ENCODE measurements around the gene DCST2.

The DCST2 gene

DNA sequence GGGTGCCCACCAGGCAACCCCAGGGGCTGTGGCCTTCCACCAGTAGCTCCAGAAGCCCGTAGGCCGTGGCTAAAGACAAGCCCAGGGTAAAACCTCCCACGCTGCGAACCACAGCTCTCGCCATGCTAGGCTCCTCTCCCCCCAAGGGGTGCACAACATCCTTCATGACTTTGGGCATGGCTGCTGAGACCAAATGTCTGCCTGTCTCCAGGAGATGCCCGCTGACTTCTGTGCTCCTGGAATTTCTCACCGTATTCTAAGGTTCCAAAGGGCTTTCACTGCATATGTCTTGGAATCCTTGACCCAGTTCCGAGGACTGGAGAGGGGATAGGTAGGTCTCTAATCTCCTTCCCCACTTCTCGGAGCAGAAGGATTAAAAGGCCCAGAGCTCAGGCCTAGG is at the start of gene DCST2, which contains the start of gene DCST1:
TSS of gene DCST2 (minus strand) at position 258 of the 400 bp plus-strand sequence. CDS start at position 178, 80 bp downstream.
TSS of gene DCST1 (plus strand) at position 301 of the 400 bp plus-strand sequence. CDS start 213 bp downstream, outside the sequence.
- DNase-seq (ENCODE audit: low read depth, low spot score): no peak

DNA sequence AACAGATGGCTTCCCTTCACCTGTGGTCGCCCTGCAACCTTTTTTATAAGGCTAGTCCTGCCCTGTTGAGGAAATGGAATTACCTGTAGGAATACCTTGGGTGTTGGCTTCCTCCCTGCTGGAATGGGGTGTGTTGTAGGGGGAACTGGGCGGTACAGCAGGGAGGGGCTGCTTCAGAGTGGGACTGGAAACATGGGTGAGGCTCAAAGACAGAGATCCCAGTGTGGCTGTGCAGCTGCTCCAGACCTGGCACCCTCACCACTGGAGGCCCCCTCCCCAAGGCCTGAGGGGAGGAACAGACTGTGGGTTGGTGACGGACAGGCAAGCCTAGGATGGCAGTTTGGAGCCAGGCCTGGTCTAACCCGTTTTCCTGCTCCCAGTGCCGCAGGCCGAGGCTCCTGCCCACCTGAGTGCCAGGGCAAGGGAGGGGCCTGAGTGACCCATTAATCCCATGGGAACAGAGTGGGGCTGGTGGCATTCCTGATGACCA is 49.5 kb upstream of the DCST2 start:
- no peak for DNase-seq (ENCODE audit: low read depth, low spot score)

DNA sequence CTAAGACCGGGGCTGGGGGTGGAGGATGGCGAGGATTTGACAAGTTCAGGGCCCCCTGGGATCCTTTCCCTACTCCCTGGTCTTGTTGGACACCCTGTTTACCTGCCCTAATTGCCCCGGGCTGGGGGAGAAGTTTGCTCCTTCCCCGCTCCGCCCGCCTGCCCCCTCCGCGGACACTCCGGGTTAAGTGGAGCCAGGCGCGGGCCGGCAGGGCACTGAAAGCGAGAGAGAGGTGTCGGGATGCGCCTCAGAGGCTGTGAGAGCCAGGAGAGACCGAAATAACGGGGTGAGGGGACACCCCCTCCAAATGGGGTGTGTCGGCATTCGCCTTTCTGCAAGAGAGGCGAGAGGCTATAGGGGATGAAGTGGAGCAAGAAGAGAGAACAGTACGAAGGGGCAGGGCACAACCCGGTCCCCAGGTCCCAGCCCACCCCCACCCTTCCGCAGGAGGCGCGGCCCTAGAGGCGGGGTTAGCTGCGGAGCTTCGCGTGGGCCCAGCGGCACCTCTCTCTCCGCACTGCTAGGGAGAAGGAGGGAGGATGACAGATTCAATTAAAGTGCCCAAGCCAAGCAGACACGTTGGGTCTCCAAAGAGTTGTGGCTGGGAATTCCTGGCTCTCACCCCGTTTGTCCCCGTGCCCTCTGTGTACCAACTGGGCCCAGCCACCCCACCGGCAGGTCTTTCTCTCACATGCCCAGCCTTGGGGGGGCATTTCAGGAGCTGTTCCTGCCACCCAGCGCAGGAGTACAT is 48.9 kb upstream of the DCST2 start:
- no peak for DNase-seq (ENCODE audit: low read depth, low spot score)

DNA sequence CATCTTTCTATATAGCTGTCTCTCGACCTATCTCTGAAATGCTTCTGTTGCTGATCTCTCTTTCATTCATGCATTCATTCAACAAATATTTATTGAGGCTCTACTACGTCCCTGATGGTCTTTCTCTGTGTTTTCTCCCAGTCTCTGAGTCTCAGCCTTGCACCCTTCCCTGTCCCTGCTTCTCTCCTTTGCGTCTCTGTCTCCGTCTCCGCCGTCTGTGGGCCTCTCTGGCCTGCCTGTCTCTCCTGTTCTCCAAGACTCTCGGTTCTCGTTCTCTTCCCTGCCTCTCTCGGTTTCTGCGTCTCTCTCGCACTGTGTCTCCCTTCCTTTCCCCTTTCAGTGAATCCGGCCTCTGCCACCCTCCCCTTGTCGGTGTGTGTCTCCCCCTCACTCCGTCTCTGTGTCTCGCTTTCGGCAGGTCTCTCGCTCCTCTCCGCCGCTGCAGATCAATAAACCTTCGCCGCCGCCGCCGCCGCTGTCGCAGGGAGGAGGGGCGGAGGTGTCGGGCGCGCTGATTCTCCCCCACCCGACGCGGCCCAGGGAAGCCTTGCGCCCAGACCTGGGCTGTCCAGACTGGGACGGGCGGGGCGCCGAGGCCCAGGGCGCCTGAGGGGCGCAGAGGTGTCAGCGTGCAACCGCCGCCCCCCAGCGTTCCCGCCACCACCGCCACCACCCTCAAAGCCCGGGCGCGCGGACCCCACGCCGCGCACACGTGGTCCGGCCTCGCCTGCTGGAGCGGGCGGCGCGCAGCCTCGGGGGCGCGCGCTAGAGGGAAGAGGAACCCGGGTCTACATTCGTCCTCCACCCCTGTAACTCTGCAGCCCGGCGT is 48.1 kb upstream of the DCST2 start:
- DNase-seq (ENCODE audit: low read depth, low spot score): no peak

DNA sequence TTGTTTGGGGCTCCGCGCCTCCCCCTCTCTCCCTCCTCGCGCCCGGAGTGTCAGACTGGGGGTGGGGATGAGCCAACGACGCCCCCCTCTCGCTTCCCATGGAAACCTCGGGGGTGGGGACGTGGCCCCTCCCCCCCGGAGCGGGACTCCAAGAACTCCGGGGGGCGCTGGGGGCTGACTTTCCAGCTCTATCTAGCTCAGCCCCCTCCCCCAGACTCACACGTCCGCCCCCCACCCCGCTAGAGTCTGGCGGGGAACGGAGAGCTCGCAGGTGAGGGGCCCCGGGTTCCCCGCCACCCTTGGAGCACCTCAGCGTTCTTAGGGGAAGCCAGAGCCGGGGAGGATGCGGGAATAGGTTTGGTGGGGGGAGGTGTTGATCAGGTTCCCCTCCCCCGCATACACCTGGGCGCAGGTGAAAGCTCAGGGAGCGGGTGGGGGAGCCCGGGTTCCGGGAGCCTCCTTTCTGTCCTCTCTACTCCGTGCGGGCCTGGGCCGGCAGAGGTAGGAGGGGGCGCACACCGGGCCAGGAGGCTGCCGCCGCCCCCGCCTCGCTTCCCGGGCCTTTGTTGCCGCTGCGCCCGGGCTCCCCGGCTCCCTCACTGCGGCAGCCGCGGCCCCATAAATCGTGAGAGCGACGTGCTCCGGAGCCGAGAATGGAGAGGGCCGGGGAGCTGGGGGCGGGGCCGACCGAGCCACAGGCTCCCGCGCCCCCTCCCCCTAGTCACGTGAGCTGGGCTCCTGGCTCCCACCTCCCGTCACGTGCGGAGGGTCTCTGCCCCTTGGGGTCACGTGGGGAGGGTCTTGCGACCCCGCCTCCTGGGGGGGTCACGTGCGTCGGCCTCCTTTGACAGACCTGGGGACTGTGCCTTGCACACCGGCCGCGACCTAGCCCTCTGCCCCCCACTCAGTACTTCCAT is 47.0 kb upstream of the DCST2 start:
- DNase-seq (ENCODE audit: low read depth, low spot score): no peak

DNA sequence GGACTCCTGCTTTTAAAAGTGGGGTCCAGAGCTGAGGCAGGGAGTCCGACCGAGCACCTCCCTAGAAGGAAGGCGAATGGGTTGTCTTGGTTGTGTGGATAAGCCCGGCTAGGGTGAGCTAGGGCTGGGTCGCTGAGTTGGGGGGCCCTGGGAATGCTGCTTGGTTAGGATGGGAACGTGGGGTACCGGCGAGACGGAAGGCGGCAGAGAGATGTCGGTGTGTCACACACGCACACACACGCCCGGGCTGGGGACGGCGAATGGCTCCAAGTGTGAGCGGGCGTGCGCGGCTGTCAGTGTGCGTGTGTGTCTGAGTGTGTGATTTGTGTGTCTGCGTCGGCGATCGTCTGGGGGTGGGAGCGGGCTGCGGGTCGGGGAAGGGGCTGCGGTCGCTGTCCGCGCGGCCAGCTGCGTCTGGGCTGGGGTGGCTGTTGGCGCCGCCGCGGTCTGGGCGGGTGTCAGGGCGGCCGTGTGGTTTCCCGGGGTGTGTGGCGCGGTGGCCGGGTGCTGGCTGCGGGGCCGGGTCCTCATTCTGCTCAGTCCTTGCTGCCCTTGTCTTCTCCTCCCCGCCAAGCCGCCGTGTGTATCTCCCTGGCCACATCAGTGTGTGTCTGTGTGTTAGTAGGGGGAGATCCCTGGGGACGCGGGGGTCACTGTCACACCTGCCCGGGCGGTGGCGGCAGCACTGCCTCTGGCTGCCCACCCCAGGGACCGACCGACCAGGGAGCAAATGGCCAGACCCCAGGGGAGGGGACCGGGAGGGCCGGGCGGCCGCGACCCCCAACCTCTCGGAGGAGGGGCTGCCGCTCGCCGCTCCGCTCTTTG is 46.1 kb upstream of the DCST2 start:
- no peak for DNase-seq (ENCODE audit: low read depth, low spot score)

DNA sequence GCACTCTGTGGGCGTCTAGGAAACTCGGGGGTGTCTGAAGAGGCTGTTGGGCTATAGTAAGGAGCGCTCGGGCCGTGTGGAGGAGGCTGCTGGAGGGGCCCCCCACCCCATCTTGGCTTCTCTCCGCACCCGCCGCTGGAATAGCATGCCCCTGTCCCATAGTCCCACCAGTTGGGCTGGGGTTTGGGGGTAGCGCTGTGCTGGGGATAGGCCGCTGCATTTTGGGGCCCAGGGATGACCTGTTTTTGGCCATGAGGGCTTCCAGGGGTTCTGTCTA is 45.6 kb upstream of the DCST2 start:
- DNase-seq (ENCODE audit: low read depth, low spot score): no peak

DNA sequence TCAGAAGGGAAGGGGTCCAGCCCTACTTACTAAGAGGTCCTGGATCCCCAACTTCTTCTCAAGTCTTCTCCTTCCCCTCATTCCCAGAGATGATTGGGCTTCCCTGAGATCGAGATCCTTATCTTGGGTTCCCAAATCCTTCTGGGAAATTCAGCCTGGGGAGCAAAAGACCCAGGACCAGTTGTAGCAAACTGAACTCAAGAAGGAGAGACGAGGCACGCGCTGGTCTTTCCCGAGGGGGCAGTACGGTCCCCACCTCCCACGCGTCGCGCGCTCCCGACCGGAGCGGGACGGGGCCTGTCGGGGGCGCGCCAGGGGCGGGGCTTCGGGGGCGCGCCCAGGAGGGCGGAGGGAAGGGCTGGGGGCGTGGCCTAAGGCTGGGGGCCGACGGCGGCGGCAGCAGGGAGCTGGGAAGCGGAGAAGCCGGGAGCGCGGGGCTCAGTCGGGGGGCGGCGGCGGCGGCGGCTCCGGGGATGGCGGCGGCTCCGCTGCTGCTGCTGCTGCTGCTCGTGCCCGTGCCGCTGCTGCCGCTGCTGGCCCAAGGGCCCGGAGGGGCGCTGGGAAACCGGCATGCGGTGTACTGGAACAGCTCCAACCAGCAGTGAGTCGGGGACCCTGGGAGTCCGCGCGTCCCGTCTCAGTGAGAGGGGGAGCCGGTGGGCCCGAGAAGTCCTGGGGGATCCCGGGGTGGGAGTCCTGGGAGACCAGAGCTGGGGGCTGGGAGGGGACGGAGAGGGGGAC is 45.1 kb upstream of the DCST2 start, which contains the start of gene EFNA3:
TSS of gene EFNA3 (plus strand) at position 369 of the 741 bp plus-strand sequence. CDS start at position 474, 105 bp downstream.
- no peak for DNase-seq (ENCODE audit: low read depth, low spot score)

DNA sequence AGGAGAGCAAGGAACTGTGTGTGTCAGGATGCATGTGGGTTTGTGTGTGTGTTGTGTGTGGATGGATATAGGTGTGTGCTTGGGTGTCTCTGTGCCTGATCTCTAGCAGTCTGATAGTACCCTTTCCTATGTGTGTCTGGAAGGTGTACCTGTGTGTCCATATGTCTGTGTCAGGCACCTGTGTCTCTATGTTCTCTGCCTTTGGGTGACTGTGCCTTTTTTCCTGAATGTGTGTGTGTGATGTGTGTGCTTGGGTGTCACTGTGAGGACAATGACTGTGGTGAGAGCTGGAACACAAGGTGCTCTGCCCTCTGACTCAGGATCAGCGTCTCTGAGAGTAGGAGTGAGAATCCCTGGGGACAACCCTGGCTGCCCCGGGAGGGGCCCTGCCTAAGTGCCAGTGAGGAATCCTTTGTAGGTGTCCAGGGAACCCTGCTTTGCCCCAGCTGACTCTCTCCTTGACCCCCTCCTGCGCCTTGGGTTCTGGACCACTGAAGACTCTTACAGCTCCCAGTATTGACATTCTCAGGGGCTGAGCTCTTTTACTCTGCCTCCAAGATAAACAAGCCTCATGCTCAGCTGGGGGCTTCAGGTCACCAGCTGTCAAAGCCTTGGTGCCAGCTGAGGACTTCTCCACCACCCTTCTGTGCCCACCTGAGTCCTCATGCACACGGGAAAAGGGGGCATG is 44.3 kb upstream of the DCST2 start:
- DNase-seq (ENCODE audit: low read depth, low spot score): no peak

DNA sequence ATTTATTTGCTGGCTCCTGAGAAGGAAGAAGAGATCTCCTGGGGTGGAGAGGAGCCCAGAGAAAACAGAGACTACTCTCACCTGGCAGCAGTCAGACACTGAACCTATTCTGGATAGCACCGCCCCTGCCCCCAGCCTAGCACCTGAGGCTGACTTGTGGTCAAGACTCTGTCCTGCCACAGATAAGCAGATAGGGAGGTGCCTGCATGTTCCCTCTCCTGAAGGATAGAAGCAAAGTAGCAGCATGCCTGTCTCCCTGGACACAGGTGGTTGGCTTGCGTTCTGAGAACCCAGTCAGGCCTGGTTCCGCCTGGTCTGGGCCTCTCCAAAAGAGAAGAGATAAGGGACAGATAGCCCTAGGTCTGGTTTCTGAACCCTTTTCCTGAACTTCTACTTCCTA is 43.8 kb upstream of the DCST2 start:
- no peak for DNase-seq (ENCODE audit: low read depth, low spot score)

DNA sequence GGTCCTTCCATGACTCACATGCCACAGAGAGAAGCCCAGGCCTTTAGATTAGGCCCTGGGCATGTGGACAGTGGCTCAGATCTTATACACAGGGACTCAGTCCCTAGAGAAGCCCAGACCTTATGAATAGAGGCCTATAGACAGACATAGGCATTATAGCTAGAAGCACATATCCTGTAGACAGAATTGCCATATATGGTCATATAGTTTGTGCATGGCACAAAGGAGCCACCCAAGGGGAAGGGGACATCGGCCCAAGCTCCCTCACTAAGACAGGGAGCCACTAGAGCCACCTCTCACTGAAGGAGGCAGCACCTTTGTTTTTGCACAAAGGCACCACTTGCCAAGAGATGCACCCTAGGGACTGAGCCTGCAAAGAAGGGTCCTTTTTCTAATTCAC is 42.8 kb upstream of the DCST2 start:
- DNase-seq (ENCODE audit: low read depth, low spot score): no peak

DNA sequence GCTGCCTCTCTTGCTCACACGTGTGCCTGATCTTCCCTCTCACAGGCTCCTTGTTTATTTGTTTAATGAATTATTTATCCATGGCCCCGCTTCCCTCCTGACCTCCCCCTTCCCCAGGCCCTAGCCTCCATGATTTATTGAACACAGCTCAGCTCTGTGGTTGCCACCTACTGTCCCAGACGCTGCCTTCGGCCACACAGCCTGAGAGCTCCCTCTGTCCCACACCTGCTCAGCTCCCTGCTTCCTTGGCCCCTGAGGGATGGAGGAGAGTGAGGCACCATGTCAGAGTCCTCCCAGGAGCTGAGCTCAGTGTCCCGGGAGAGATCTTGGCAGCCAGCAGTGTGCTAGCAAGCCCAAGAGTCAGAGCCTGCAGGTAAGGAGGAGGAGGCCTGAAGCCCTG is 42.0 kb upstream of the DCST2 start:
- no peak for DNase-seq (ENCODE audit: low read depth, low spot score)

DNA sequence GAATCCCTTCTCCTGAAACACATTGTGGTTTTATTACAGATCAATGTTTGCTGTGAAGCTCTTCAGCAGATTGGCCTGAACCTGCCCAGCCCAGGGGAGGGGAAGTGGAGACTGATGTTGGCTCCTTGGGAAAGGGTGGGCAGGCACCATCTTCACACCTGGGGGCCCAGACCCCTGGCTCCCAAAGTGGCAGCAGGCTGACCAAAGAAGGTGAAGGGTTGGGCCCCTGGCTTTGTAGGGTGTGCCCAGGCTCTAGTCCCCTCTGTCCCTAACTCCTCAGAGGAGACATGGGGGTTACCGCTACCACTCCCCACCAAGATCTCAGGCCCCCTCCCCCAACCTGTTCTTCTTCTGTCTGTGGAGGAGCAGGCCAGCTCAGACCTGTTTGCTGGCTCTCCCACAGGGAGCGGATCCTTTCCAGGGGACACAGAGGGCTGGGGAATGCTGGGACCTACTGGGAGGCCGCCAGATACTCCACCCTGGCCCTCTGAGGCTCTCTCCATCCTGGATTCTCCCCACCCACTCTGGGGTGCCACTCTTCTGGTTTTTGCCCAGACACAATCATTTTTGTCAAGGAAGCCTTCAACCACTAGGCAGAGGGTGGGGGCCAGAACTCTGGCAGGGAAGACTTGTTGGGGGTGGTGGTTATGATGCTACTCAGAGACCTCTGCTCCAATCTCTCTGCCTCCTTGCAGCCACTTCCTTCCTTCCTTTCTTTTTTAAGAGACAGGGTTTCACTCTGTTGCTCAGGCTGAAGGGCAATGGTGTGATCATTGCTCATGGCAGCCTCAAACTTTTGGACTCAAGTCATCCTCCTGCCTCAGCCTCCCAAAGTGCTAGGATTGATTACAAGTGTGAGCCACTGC is 40.0 kb upstream of the DCST2 start:
- DNase-seq (ENCODE audit: low read depth, low spot score): no peak

DNA sequence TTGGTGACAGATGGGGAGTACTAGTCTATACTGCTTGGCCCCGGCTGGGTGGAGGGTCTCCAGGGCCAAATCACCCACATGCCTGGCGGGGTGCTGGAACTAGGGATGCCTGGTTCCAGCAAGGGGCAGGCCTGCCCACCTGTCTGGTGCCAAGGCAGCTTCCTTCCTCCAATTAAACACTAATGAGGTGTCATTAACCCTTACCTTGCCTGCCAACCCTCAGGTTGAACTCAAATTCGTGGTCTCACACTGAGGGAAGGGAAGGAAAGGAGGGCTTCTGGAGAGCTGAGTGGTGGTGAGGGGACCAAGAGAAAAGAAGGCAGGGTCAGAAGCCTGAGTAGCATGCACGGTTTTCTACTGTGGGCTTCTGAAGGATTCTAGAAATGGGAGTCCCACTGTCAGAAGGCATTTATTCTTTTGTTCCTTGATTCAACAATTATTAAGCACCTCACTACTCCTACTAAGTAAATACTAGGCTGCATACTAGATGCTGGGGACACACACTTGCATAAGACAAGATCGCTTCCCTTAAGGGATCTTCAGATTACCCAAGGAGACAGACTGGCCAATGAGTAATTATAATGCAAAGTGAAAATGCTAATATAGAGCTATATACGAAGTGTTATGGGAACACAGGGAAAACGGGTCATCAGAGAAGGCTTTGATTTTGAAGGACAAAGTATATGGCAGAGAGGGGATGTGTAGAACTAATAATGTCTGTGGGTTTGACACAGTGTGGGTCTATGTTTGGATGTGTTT is 39.1 kb upstream of the DCST2 start:
- no peak for DNase-seq (ENCODE audit: low read depth, low spot score)

DNA sequence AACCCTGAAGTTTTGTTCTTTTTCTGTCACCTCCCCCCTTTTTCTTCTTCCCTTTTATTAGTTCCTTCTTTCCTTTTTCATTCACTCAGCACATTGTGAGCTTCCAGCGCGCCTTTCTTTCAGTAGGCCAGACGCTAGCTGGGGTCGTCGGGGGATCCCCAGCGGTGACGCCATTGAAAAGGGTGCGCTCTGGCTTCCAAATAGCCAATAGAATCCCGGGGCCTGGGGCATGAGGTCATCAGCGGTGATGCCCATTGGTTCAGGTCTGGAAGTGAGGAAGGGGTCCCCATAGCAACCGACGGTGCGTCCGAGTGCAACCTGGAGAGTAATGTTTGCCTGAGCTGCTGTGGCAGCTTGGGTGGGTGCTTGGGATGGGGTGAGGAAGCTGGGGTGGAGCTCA is 38.1 kb upstream of the DCST2 start:
- DNase-seq (ENCODE audit: low read depth, low spot score): no peak

DNA sequence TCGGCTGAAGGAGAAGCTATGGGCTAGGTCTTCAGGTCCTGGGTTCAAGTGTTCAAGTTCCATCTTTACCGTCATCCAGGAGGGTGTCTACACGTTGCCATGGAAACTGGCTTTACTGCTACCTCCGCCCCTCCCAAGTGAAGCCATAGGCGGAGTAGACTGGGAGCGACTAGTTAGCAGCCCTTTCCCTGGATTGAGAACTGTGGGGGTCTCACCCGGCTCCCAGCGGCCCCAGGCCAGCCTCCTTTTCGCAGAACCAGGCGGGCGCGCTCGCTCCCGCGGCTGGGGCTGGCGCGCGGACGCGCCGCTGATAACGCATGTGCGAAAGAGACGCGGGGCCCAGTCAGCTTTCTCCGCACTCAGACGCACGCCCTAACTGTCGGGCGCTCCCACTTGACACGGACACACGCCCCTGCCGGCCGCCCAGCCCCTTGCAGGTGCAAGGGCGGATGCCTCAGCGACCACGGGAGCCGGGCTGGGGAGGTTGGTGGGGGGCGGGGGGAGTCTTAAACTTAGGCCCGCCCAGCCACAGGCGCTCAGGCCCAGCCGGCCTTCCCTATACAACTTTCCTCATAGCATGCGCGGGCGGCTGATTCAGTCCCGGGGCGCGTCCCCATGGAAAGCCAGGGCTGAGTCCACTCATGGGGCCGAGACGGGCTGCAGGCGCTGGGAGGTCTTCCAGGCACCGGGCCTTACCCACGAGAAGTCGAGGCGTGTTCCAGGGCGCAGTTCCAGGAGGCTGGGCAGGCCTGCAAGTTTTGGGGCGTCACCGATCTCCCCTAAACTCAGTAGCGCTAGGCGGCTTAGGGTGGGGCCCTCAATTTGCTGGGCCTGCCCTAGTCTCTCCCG is 37.4 kb upstream of the DCST2 start:
- DNase-seq (ENCODE audit: low read depth, low spot score): peak; percentile 65

DNA sequence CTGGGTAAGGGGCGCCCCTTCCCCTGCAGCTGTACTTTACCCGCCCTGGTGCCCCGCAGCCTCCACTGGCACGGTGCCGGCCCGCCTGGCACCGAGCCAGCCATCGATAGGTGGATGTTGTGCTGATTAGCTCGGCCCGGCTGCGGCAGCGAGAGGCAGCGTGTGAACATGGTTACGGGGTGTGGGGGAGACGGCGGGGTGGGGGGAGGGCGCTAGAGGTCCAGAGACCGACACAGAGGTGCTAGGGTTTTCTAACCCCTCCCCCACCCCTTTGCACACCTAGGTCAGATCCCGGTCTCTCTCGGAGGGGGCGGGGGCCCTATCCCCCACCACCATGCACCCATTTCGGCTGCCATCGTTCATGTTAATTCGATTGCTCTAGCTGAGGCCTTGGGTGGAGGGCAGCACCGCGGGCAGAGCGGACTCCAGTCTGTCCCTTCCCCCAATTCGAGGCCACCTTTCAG is 36.6 kb upstream of the DCST2 start:
- no peak for DNase-seq (ENCODE audit: low read depth, low spot score)
